ENCODE data around the gene ANKRD13B. TPM values are rescaled to one million over a fixed set of nuclear protein-coding genes. Genes with fewer than 3 reads are reported as not detected.

The ANKRD13B gene
- total and polyA plus RNA-seq, 2 of the 13 experiments (the other 11 are each of a cell fraction or from before 2014, with no cell fraction given), result 1.7 to 1.8 TPM

GRCh38 chr17:29568331-29569244 is 24.3 kb upstream of the ANKRD13B start, which contains the start of gene TP53I13 (continued):
- no peak for TF ChIP-seq NRL (CRISPR knock-in tag; IDR thresholded peaks at IDR 0.05; ENCODE audit: borderline replicate concordance)
- TF ChIP-seq GABPB1 (CRISPR knock-in tag; IDR thresholded peaks at IDR 0.05), result no peak; the same call in 1 of the 2 replicates
- no peak for TF ChIP-seq CBX1 (IDR thresholded peaks at IDR 0.05; ENCODE audit: low read depth)
- no peak; the same call in 1 of the 2 replicates for TF ChIP-seq FOSL2 (CRISPR knock-in tag; IDR thresholded peaks at IDR 0.05)
- no peak for TF ChIP-seq ZNF703 (CRISPR knock-in tag; IDR thresholded peaks at IDR 0.05; ENCODE audit: borderline replicate concordance)
- peak; percentile 59; the same call in 1 of the 2 replicates for TF ChIP-seq DNMT3B (CRISPR knock-in tag; conservative IDR thresholded peaks at IDR 0.05)
- TF ChIP-seq, protein P1, sequence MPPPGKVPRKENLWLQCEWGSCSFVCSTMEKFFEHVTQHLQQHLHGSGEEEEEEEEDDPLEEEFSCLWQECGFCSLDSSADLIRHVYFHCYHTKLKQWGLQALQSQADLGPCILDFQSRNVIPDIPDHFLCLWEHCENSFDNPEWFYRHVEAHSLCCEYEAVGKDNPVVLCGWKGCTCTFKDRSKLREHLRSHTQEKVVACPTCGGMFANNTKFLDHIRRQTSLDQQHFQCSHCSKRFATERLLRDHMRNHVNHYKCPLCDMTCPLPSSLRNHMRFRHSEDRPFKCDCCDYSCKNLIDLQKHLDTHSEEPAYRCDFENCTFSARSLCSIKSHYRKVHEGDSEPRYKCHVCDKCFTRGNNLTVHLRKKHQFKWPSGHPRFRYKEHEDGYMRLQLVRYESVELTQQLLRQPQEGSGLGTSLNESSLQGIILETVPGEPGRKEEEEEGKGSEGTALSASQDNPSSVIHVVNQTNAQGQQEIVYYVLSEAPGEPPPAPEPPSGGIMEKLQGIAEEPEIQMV (CRISPR knock-in tag; IDR thresholded peaks at IDR 0.05; ENCODE audit: low read depth), result no peak
- no peak; the same call in 1 of the 2 replicates for TF ChIP-seq ZNF747 (CRISPR knock-in tag; IDR thresholded peaks at IDR 0.05; ENCODE audit: borderline replicate concordance)
- TF ChIP-seq SIN3A (IDR thresholded peaks at IDR 0.05; ENCODE audit: borderline replicate concordance, low read depth, low read length), result 0 out of 2 replicates have a peak, but pooled peaks have one; percentile 33
- TF ChIP-seq ZNF784 (CRISPR knock-in tag; IDR thresholded peaks at IDR 0.05; ENCODE audit: borderline replicate concordance), result no peak
- peak; percentile 65 for TF ChIP-seq AGO2 (optimal IDR thresholded peaks at IDR 0.05; ENCODE audit: low read depth, low read length)
- TF ChIP-seq, protein P2, sequence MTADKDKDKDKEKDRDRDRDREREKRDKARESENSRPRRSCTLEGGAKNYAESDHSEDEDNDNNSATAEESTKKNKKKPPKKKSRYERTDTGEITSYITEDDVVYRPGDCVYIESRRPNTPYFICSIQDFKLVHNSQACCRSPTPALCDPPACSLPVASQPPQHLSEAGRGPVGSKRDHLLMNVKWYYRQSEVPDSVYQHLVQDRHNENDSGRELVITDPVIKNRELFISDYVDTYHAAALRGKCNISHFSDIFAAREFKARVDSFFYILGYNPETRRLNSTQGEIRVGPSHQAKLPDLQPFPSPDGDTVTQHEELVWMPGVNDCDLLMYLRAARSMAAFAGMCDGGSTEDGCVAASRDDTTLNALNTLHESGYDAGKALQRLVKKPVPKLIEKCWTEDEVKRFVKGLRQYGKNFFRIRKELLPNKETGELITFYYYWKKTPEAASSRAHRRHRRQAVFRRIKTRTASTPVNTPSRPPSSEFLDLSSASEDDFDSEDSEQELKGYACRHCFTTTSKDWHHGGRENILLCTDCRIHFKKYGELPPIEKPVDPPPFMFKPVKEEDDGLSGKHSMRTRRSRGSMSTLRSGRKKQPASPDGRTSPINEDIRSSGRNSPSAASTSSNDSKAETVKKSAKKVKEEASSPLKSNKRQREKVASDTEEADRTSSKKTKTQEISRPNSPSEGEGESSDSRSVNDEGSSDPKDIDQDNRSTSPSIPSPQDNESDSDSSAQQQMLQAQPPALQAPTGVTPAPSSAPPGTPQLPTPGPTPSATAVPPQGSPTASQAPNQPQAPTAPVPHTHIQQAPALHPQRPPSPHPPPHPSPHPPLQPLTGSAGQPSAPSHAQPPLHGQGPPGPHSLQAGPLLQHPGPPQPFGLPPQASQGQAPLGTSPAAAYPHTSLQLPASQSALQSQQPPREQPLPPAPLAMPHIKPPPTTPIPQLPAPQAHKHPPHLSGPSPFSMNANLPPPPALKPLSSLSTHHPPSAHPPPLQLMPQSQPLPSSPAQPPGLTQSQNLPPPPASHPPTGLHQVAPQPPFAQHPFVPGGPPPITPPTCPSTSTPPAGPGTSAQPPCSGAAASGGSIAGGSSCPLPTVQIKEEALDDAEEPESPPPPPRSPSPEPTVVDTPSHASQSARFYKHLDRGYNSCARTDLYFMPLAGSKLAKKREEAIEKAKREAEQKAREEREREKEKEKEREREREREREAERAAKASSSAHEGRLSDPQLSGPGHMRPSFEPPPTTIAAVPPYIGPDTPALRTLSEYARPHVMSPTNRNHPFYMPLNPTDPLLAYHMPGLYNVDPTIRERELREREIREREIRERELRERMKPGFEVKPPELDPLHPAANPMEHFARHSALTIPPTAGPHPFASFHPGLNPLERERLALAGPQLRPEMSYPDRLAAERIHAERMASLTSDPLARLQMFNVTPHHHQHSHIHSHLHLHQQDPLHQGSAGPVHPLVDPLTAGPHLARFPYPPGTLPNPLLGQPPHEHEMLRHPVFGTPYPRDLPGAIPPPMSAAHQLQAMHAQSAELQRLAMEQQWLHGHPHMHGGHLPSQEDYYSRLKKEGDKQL (CRISPR knock-in tag; IDR thresholded peaks at IDR 0.05; ENCODE audit: low read depth), result no peak
- TF ChIP-seq TEAD3 (CRISPR knock-in tag; optimal IDR thresholded peaks at IDR 0.05; ENCODE audit: borderline replicate concordance), result no peak
- no peak for TF ChIP-seq SMARCE1 (IDR thresholded peaks at IDR 0.05; ENCODE audit: borderline replicate concordance)
- 0 out of 2 replicates have a peak, but pooled peaks have one; percentile 28 for TF ChIP-seq CC2D1A (CRISPR knock-in tag; IDR thresholded peaks at IDR 0.05)
- TF ChIP-seq ZBTB7A (CRISPR knock-in tag; IDR thresholded peaks at IDR 0.05), result no peak
- no peak for TF ChIP-seq MIXL1 (CRISPR knock-in tag; IDR thresholded peaks at IDR 0.05)
- peak; percentile 7; the same call in 1 of the 2 replicates for TF ChIP-seq GATAD2A (CRISPR knock-in tag; IDR thresholded peaks at IDR 0.05)
- TF ChIP-seq, protein P3, sequence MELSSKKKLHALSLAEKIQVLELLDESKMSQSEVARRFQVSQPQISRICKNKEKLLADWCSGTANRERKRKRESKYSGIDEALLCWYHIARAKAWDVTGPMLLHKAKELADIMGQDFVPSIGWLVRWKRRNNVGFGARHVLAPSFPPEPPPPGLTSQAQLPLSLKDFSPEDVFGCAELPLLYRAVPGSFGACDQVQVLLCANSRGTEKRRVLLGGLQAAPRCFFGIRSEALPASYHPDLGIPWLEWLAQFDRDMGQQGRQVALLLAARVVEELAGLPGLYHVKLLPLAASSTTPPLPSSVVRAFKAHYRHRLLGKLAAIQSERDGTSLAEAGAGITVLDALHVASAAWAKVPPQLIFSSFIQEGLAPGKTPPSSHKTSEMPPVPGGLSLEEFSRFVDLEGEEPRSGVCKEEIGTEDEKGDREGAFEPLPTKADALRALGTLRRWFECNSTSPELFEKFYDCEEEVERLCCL (CRISPR knock-in tag; IDR thresholded peaks at IDR 0.05; ENCODE audit: borderline replicate concordance), result no peak

Measured in HepG2 (cell line).